ENCODE measurements around the gene CLCNKB.

The CLCNKB gene

GRCh38 chr1:16092923-16093511 lies 49.4 kb downstream of the CLCNKB start:
- H3K27me3 ChIP-seq, result peaks cover 17% of the 10 kb centered on the region
- no peaks in the 10 kb centered on the region for H3K36me3 ChIP-seq
- no peaks in the 10 kb centered on the region for H3K9me3 ChIP-seq
- no peak for TF ChIP-seq CTCF (IDR thresholded peaks at IDR 0.05)
- no peak overlapping the region for H3K4me3 ChIP-seq (ENCODE audit: low read depth in 1 of 2, low read length in 1 of 2)
- no peaks in the 10 kb centered on the region for H3K4me1 ChIP-seq (ENCODE audit: control insufficient read depth in 1 of 2, insufficient read depth in 1 of 2, low read depth in 1 of 2, low read length in 1 of 2)
- no peak overlapping the region for H3K27ac ChIP-seq

GRCh38 chr1:16093611-16094010 lies 50.0 kb downstream of the CLCNKB start:
- no peak overlapping the region for H3K4me3 ChIP-seq (ENCODE audit: low read depth in 1 of 2, low read length in 1 of 2)
- TF ChIP-seq CTCF (IDR thresholded peaks at IDR 0.05), result no peak
- H3K27ac ChIP-seq, result no peak overlapping the region
- H3K9me3 ChIP-seq, result no peaks in the 10 kb centered on the region
- no peaks in the 10 kb centered on the region for H3K36me3 ChIP-seq
- peaks cover 17% of the 10 kb centered on the region for H3K27me3 ChIP-seq
- no peaks in the 10 kb centered on the region for H3K4me1 ChIP-seq (ENCODE audit: control insufficient read depth in 1 of 2, insufficient read depth in 1 of 2, low read depth in 1 of 2, low read length in 1 of 2)

GRCh38 chr1:16094453-16095158 lies 51.0 kb downstream of the CLCNKB start:
- H3K4me1 ChIP-seq (ENCODE audit: control insufficient read depth in 1 of 2, insufficient read depth in 1 of 2, low read depth in 1 of 2, low read length in 1 of 2), result no peaks in the 10 kb centered on the region
- peaks cover 17% of the 10 kb centered on the region for H3K27me3 ChIP-seq
- no peak overlapping the region for H3K4me3 ChIP-seq (ENCODE audit: low read depth in 1 of 2, low read length in 1 of 2)
- no peak overlapping the region for H3K27ac ChIP-seq
- no peaks in the 10 kb centered on the region for H3K9me3 ChIP-seq
- no peak for TF ChIP-seq CTCF (IDR thresholded peaks at IDR 0.05)
- H3K36me3 ChIP-seq, result no peaks in the 10 kb centered on the region

GRCh38 chr1:16095447-16095846 lies 51.9 kb downstream of the CLCNKB start:
- no peak for TF ChIP-seq CTCF (IDR thresholded peaks at IDR 0.05)
- Histone ChIP-seq H3K27me3 (peaks cover 23% of the 10 kb centered on the region), H3K36me3 (no peaks in the 10 kb centered on the region), H3K4me3 (ENCODE audit: low read depth in 1 of 2, low read length in 1 of 2) (no peak overlapping the region), H3K9me3 (no peaks in the 10 kb centered on the region), H3K4me1 (ENCODE audit: control insufficient read depth in 1 of 2, insufficient read depth in 1 of 2, low read depth in 1 of 2, low read length in 1 of 2) (no peaks in the 10 kb centered on the region), H3K27ac (no peak overlapping the region)

- no peaks in the 10 kb centered on the region for H3K9me3 ChIP-seq
- H3K4me1 ChIP-seq (ENCODE audit: control insufficient read depth in 1 of 2, insufficient read depth in 1 of 2, low read depth in 1 of 2, low read length in 1 of 2), result no peaks in the 10 kb centered on the region
- no peak for TF ChIP-seq CTCF (IDR thresholded peaks at IDR 0.05)
- H3K27me3 ChIP-seq, result peaks cover 35% of the 10 kb centered on the region
- no peaks in the 10 kb centered on the region for H3K36me3 ChIP-seq
- no peak overlapping the region for H3K27ac ChIP-seq
- no peak overlapping the region for H3K4me3 ChIP-seq (ENCODE audit: low read depth in 1 of 2, low read length in 1 of 2)
These were observed 55.8 kb downstream of the CLCNKB start for GRCh38 chr1:16099412-16099811.
